Duodenal mucosa (tissue), 2 donors: ENCODE results near the gene CFAP299.
A peak's percentile ranks its signal among the peaks of the same experiment; 100 is the strongest.

Experiments
- H3K27ac ChIP-seq: one replicate; pipeline ENCODE4 v1.7.0; 2013; ENCODE audit warnings: low read depth, low read length
- H3K27me3 ChIP-seq, 2 donors: one replicate each; pipeline ENCODE4 v1.7.0; 2013; ENCODE audit warnings: low read length in 2 of 2, control low read depth in 1 of 2; ENCODE audit not compliant: insufficient read depth in 2 of 2, control insufficient read depth in 1 of 2
- H3K36me3 ChIP-seq, 2 donors: one replicate each; pipeline ENCODE4 v1.7.0; 2013; ENCODE audit warnings: low read length in 2 of 2, control low read depth in 1 of 2; ENCODE audit not compliant: insufficient read depth in 2 of 2, control insufficient read depth in 1 of 2
- H3K4me1 ChIP-seq, 2 donors: one replicate each; pipeline ENCODE4 v1.7.0; 2013; ENCODE audit warnings: low read length in 2 of 2, control low read depth in 1 of 2; ENCODE audit not compliant: insufficient read depth in 2 of 2, control insufficient read depth in 1 of 2
- H3K4me3 ChIP-seq, 2 donors: one replicate each; pipeline ENCODE4 v1.7.0; 2013; ENCODE audit warnings: low read length in 2 of 2, low read depth in 1 of 2
- H3K9ac ChIP-seq, 2 donors: one replicate each; pipeline ENCODE4 v1.7.0; 2013; ENCODE audit warnings: low read length in 2 of 2, low read depth in 1 of 2
- H3K9me3 ChIP-seq, 2 donors: one replicate each; pipeline ENCODE4 v1.7.0; 2013; ENCODE audit warnings: low read length in 2 of 2, control low read depth in 1 of 2; ENCODE audit not compliant: control insufficient read depth in 1 of 2

Gene CFAP299

GRCh38 chr4:80610845-80611677, 275.5 kb downstream of the CFAP299 start:
- Histone ChIP-seq H3K9me3 (no peaks in the 10 kb centered on the region), H3K27me3 (no peaks in the 10 kb centered on the region), H3K9ac (no peak overlapping the region), H3K4me3 (peak overlapping the region in 1 of 2 donors; percentile 13), H3K27ac (no peak overlapping the region), H3K36me3 (no peaks in the 10 kb centered on the region), H3K4me1 (peaks cover 15 to 25% of the 10 kb centered on the region in 2 donors)

GRCh38 chr4:80611678-80611979, 276.1 kb downstream of the CFAP299 start:
- H3K9ac ChIP-seq, result no peak overlapping the region
- no peaks in the 10 kb centered on the region for H3K9me3 ChIP-seq
- H3K4me3 ChIP-seq, result peak overlapping the region in 1 of 2 donors; percentile 13
- H3K27ac ChIP-seq, result no peak overlapping the region
- no peaks in the 10 kb centered on the region for H3K27me3 ChIP-seq
- H3K36me3 ChIP-seq, result no peaks in the 10 kb centered on the region
- peaks cover 15 to 25% of the 10 kb centered on the region in 2 donors for H3K4me1 ChIP-seq

GRCh38 chr4:80613470-80613869, 277.9 kb downstream of the CFAP299 start:
- no peak overlapping the region for H3K9ac ChIP-seq
- no peaks in the 10 kb centered on the region for H3K27me3 ChIP-seq
- H3K27ac ChIP-seq, result no peak overlapping the region
- peaks cover 15 to 25% of the 10 kb centered on the region in 2 donors for H3K4me1 ChIP-seq
- H3K4me3 ChIP-seq, result no peak overlapping the region
- H3K9me3 ChIP-seq, result no peaks in the 10 kb centered on the region
- H3K36me3 ChIP-seq, result no peaks in the 10 kb centered on the region

DNA sequence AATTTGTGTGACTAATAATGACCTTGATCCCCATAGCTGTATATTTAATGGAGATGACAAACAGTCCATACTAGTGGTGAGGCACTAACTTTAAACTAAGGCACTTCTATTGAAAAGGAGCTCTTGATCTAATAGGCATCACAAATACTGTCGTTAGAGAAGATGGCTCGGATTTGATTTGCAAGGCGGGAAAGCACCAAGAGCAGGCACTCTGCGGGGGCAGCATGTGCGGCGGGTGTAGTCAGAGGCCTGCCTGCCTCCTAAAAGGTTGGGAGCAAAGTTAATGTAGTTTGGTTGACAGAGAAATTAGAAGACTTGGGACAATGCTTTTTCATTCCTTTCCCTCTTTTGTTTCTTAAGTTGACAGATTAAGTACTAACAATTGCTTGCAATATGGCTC, 278.8 kb downstream of the CFAP299 start:
- peaks cover 15 to 25% of the 10 kb centered on the region in 2 donors for H3K4me1 ChIP-seq
- no peaks in the 10 kb centered on the region for H3K27me3 ChIP-seq
- H3K27ac ChIP-seq, result no peak overlapping the region
- no peak overlapping the region for H3K9ac ChIP-seq
- no peaks in the 10 kb centered on the region for H3K36me3 ChIP-seq
- H3K9me3 ChIP-seq, result no peaks in the 10 kb centered on the region
- H3K4me3 ChIP-seq, result no peak overlapping the region

DNA sequence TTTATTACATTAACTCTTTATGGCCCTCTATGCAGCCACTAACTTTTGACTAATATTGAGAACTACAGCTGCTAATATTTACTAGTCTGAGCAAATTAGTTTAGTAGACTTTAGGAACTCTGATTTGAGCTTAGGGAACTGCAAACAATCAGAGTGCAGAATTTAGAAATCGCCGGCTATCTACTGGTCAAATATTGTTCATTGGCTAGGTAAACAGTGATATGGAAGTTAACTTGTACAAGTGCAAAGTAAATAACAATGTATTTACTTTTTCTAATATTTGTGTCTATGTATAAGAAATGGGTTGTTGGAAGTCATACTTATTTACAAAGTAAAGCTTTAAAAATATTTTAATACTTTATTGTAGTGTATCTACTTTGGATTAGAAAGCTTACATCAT, 279.6 kb downstream of the CFAP299 start:
- Histone ChIP-seq H3K4me1 (peaks cover 15 to 23% of the 10 kb centered on the region in 2 donors), H3K9ac (no peak overlapping the region), H3K9me3 (no peaks in the 10 kb centered on the region), H3K27me3 (no peaks in the 10 kb centered on the region), H3K36me3 (no peaks in the 10 kb centered on the region), H3K4me3 (no peak overlapping the region), H3K27ac (no peak overlapping the region)

GRCh38 chr4:80619070-80619674, 283.6 kb downstream of the CFAP299 start:
- Histone ChIP-seq H3K9me3 (peaks cover 0 to 3% of the 10 kb centered on the region in 2 donors), H3K27me3 (no peaks in the 10 kb centered on the region), H3K36me3 (no peaks in the 10 kb centered on the region), H3K4me3 (no peak overlapping the region), H3K9ac (no peak overlapping the region), H3K4me1 (no peaks in the 10 kb centered on the region), H3K27ac (no peak overlapping the region)

GRCh38 chr4:80631861-80632260, 296.3 kb downstream of the CFAP299 start:
- no peak overlapping the region for H3K9ac ChIP-seq
- H3K4me1 ChIP-seq, result no peaks in the 10 kb centered on the region
- peaks cover 2 to 6% of the 10 kb centered on the region in 2 donors for H3K9me3 ChIP-seq
- no peak overlapping the region for H3K27ac ChIP-seq
- H3K4me3 ChIP-seq, result no peak overlapping the region
- H3K27me3 ChIP-seq, result no peaks in the 10 kb centered on the region
- H3K36me3 ChIP-seq, result no peaks in the 10 kb centered on the region

DNA sequence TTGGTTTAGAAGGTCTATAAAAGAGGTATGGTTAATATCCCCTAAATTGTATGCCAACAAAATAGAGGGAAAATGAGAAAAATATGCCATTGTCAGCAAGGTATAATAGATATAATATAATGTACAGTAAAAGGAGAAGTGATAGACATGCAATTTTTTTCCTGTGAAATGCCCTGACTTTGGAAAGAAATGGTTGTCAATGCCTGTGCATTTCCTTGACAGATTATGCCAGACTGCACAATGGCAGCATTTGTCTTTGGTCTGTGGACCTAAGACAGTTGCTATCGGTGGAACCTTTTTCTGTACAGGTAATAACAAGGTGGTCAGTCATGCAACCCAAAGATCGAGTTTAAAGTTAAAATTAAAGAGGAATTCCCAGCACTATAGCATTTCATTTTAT, 301.7 kb downstream of the CFAP299 start:
- no peak overlapping the region for H3K9ac ChIP-seq

DNA sequence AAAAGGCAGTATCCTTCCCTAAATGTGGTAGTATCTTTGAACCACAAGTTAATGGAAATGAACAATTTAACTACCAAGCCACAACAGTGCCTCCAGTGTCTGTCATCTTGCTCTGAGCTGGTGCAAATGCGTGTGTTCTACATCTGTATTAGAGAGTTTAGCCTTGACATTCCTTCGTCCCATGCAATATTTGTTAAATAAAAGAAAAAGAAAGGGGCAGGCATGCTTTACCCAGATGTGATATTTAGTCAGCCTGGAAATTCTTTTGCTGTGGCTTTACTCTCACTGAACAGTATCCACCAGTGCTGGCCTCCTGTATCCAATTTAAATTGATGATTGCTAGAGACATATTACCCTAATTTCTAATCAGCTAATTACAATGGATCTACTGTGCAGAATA, 310.5 kb downstream of the CFAP299 start:
- Histone ChIP-seq H3K27ac (no peak overlapping the region), H3K4me1 (no peaks in the 10 kb centered on the region), H3K9me3 (no peaks in the 10 kb centered on the region), H3K36me3 (no peaks in the 10 kb centered on the region), H3K4me3 (no peak overlapping the region), H3K27me3 (no peaks in the 10 kb centered on the region), H3K9ac (no peak overlapping the region)

More for the DNA sequence above, 301.7 kb downstream of the CFAP299 start:
- Histone ChIP-seq H3K27me3 (no peaks in the 10 kb centered on the region), H3K9me3 (no peaks in the 10 kb centered on the region), H3K36me3 (no peaks in the 10 kb centered on the region), H3K4me1 (no peaks in the 10 kb centered on the region), H3K4me3 (no peak overlapping the region), H3K27ac (no peak overlapping the region)

DNA sequence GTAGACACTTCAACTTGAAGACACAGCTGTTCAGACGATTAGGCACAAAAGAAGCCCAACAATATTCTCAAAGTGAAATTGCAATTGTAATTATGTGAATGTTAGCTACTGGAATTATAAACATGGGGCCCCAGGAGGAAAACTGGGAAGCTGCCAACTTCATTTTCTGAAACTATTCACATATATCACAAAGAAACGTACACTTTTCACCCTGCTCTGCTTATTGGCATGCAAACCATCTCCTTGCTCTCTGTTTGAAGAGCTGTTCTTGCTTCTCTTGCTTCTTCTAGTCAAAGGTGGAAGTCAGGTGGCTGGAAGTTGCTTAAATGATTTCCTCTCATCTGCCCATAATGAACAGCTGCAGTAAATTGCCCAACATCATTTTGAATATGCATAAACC, 320.1 kb downstream of the CFAP299 start:
- Histone ChIP-seq H3K4me3 (no peak overlapping the region), H3K9ac (no peak overlapping the region), H3K4me1 (no peaks in the 10 kb centered on the region), H3K36me3 (no peaks in the 10 kb centered on the region), H3K9me3 (no peaks in the 10 kb centered on the region), H3K27me3 (no peaks in the 10 kb centered on the region), H3K27ac (no peak overlapping the region)
